Fibroblast of peridontal ligament (primary cell): ENCODE measurements around the gene CAVIN3.

Experiments
- DNase-seq: peaks from one replicate; pipeline ENCODE4 v3.0.0-alpha.2; 2010; ENCODE audit errors: extremely low read depth

The CAVIN3 gene, protein sequence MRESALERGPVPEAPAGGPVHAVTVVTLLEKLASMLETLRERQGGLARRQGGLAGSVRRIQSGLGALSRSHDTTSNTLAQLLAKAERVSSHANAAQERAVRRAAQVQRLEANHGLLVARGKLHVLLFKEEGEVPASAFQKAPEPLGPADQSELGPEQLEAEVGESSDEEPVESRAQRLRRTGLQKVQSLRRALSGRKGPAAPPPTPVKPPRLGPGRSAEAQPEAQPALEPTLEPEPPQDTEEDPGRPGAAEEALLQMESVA

GRCh38 chr11:6320411-6321155, at the start of gene CAVIN3:
TSS of gene CAVIN3 (minus strand) at chr11:6320501. CDS start at chr11:6320476, 25 bp downstream.
- peak; percentile 79 for DNase-seq

DNA sequence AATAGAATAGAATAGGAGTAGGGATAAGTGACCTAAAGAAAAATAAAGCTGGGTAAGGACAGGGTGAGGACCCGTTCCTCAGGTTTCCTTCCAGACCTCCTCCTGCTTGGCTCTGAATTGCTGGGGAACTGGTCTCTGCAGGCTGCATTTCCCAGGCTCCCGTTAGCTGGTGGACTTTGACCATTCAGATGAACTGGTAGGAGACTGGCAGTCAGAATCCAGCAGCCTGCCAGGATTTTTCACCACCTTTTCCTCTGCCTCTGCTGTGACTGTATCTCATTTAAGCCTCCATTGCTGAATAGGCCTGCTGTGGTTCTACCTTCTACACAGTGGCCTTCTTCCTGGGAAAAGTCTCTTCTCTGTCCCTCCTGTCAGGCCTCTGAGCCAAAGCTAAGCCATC, 45.4 kb upstream of the CAVIN3 start:
- no peak for DNase-seq

DNA sequence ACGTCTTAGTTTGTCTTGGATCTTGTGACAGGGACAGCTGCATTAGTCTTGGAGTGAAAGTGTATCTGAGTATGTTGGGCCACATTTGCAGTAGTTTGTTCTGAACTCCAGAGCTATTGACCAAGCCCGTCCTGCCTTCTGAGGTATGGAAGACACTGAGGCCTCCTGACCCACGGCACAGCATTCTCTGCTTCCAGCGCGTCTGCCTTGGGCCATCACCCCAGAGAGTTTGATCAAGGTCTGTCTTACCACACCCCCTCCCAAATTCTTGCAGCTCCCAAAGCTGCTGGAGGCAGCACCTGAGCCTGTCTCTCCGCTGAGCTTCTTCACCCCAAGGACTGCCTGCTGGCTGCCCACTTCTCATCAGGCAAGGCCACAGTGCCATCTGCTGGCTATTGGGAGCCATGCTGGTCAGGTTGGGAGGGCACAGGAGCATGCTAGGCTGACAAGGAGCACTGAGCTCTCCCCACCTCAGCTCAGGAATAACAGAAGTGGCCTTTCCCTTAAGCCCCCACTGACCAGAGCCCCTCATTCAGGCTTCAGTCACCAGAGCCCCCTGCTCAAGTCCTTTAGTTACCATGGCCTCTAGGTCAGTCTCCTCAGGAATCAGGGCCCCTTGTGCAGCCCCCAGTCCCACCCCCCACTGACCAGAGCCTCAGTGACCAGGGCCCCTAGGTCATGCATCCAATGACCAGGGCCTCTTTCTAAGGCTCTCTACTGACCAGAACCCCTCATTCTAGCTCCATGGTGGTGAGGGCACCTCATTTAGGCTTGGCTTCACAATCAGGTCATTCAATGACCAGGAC, 42.8 kb upstream of the CAVIN3 start:
- peak; percentile 83 for DNase-seq

- DNase-seq, result no peak
Observed at GRCh38 chr11:6362185-6362872, 42.0 kb upstream of the CAVIN3 start.

GRCh38 chr11:6360183-6360582, 39.9 kb upstream of the CAVIN3 start:
- peak; percentile 17 for DNase-seq

DNA sequence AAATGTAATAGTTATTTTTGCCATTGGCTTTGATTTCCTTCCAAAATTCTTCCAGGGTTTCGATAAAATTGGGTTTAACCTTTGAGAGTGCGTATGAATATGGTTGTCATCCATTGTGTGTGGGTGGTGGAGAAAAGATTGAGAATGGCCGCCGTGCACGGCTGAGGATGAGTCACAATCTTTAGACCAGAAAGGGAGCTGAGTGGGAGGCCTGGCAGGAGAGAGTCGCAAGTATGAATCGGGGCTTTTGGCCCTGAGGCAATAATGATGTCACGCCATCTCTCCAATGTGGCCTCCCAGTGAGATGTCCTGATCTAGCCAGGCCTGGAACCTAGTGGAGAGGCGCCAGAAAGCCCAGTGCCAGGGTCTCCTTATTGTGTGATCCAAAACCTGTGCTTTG, 36.9 kb upstream of the CAVIN3 start:
- peak; percentile 84 for DNase-seq

- no peak for DNase-seq
Observed at GRCh38 chr11:6356503-6357055, 36.3 kb upstream of the CAVIN3 start.

GRCh38 chr11:6354651-6355485, 34.6 kb upstream of the CAVIN3 start:
- peak; percentile 87 for DNase-seq

GRCh38 chr11:6353367-6353987, 33.2 kb upstream of the CAVIN3 start:
- peak; percentile 49 for DNase-seq

GRCh38 chr11:6351782-6352382, 31.6 kb upstream of the CAVIN3 start:
- DNase-seq, result no peak

- DNase-seq, result no peak
Observed at GRCh38 chr11:6350486-6350885, 30.2 kb upstream of the CAVIN3 start.

DNA sequence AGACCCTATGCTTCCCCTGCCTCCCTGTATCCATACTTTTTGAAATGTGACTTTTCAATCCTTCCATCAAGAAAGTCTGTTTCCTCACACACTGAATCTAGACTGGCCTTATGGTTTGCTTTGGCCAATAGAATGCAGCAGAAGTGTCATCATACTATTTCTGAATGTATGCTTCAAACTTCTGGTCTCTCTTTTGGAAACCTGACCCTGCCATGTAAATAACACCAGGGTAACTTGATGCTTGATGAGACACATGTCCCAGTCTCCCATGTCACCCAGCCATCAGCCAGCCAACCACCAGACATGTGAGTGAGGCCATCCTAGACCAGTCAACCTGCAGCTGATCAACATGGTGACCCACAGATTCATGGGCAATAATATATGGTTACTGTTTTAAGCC, 29.7 kb upstream of the CAVIN3 start:
- no peak for DNase-seq

- DNase-seq, result no peak
Observed at GRCh38 chr11:6345366-6345765, 25.1 kb upstream of the CAVIN3 start.

- DNase-seq, result no peak
Observed at GRCh38 chr11:6336293-6336692, 16.0 kb upstream of the CAVIN3 start.

DNA sequence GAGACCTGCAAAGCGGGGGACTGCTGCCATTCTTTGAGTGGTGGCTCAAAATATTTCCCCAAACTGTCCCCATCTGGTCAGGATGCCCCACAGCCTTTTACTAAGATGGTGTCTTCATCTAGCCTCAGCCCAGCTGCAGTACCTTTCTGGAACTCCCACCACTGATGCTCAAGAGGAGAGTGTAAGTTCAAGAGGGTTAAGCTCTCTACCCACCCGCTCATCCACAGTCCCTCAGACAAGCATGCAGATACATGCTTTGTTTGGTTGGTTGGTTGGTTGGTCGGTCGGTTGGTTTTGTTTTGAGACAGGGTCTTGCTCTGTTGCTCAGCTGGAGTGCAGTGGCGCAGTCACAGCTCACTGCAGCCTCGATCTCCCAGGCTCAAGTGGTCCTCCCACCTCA, 14.5 kb upstream of the CAVIN3 start:
- DNase-seq, result no peak

DNA sequence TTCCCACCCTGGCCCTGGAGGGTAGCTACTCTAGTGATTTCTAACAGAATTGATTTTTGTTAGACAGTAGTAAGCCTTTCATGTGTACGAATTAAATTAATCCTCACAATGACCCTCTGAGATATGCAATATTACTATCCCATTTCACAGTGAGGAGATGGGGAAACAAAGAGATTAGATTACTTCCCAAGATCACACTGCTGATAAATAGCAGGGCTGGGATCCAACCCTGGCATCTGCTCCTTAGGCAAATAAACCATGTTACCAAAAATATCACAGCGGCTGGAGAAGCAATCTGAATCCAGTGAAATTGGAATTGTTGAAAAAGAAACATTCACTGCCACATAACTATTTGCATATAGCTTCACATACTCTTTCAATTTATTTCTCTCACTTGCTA, 12.8 kb upstream of the CAVIN3 start:
- DNase-seq, result peak; percentile 93

DNA sequence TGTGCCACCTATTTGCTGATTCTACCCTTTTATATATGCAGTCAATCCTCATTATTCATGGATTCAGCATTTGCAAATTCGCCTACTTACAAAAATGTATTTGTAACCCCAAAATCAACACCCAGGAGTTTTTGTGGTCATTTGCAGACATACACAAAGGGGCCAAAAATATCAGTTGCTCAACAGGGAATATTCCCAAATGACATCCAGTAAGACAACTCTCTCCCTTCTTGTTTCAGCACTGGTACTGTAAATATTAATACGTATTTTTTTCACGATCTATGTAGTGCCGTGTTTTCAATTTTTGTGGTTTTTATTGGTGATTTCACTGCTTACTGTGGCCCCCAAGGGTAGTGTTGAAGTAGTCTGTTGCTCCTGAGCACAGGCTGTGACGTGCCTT, 11.8 kb upstream of the CAVIN3 start:
- DNase-seq, result peak; percentile 89

- peak; percentile 48 for DNase-seq
Observed at GRCh38 chr11:6328321-6328720, 8.0 kb upstream of the CAVIN3 start.

DNA sequence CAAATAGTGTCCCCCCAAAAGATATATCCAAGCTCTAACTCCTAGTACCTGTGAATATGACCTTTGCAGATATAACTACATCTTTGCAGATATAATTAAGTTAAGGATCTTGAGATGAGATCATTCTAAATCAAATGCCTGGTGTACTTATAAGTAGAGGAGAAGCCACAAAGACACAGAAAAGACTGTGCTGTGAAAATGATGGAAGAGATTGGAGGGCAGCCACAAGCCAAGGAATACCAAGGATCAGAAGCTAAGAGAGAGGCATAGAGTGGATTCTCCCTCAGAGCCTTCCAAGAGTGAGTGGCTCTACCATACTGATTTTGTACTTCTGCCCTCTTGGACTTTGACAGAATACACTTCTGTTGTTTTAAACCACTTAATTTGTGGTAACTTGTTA, 7.5 kb upstream of the CAVIN3 start:
- peak; percentile 24 for DNase-seq

DNA sequence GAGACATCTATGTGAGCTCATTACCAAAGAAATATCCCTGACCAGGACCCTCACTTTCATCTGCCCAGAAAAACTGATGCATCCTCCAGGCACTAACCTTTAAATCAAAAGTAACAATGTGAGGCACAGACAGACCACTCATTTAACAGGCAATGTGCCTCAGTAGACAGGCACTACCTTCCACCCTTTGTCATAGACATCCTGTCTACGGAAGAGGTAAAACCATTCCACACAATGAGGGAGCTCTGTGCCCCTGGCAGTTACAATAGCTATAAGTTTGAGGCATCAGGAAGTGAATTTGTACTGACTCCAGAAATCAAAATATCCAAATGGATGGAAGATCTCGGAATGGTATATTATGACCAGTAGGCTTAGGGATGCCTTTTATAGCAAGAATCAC, 6.7 kb upstream of the CAVIN3 start:
- no peak for DNase-seq
